MM.1S (cell line): ENCODE data around the gene STX10.

Experiments used
- DNase-seq: peaks from one replicate; pipeline ENCODE4 v3.0.0-alpha.2; 2015
- H2AFZ ChIP-seq: fragments of 300-600 bp; sonication (generic); 2 replicates; pipeline ENCODE4 v1.6.0; 2016; ENCODE audit warnings: antibody characterized with exemption, low read length
- H3F3A ChIP-seq: fragments of 300-600 bp; sonication (generic); 2 replicates; pipeline ENCODE4 v1.6.1; 2016; ENCODE audit warnings: mild to moderate bottlenecking, antibody characterized with exemption, low read length, moderate library complexity, mixed read lengths; ENCODE audit not compliant: insufficient read depth
- H3K27ac ChIP-seq: fragments of 300-600 bp; sonication (generic); 2 replicates; pipeline ENCODE4 v1.5.1; 2016; ENCODE audit warnings: mild to moderate bottlenecking, low read length
- H3K27me3 ChIP-seq: fragments of 300-600 bp; sonication (generic); replicated peaks from 2 replicates; pipeline ENCODE4 v1.6.0; 2016; ENCODE audit warnings: low read length; ENCODE audit not compliant: insufficient read depth
- H3K36me3 ChIP-seq: fragments of 300-600 bp; sonication (generic); replicated peaks from 2 replicates; pipeline ENCODE4 v1.6.1; 2016; ENCODE audit warnings: mild to moderate bottlenecking, low read length, mixed read lengths; ENCODE audit not compliant: insufficient read depth
- H3K4me1 ChIP-seq: fragments of 300-600 bp; sonication (generic); 2 replicates; pipeline ENCODE4 v1.6.1; 2016; ENCODE audit warnings: low read length, mixed read lengths
- H3K4me2 ChIP-seq: fragments of 300-600 bp; sonication (generic); 2 replicates; pipeline ENCODE4 v1.6.0; 2016; ENCODE audit warnings: low read depth, low read length
- H3K4me3 ChIP-seq: fragments of 300-600 bp; sonication (generic); 2 replicates; pipeline ENCODE4 v1.5.1; 2016; ENCODE audit warnings: low read length, mixed read lengths
- H3K79me2 ChIP-seq: fragments of 300-600 bp; sonication (generic); 2 replicates; pipeline ENCODE4 v1.6.1; 2016; ENCODE audit warnings: mixed run types, low read length, mixed read lengths
- H3K9ac ChIP-seq: fragments of 300-600 bp; sonication (generic); 2 replicates; pipeline ENCODE4 v1.6.1; 2016; ENCODE audit warnings: low read length, mixed read lengths
- H3K9me2 ChIP-seq: fragments of 300-600 bp; sonication (generic); replicated peaks from 2 replicates; pipeline ENCODE4 v1.6.1; 2016; ENCODE audit warnings: mild to moderate bottlenecking, low read length, mixed read lengths; ENCODE audit not compliant: insufficient read depth
- H3K9me3 ChIP-seq: fragments of 300-600 bp; sonication (generic); replicated peaks from 2 replicates; pipeline ENCODE4 v1.6.1; 2016; ENCODE audit warnings: mild to moderate bottlenecking, low read length, mixed read lengths; ENCODE audit not compliant: insufficient read depth
- H4K20me1 ChIP-seq: fragments of 300-600 bp; sonication (generic); 2 replicates; pipeline ENCODE4 v1.6.1; 2016; ENCODE audit warnings: mild to moderate bottlenecking, low read length, moderate library complexity, mixed read lengths; ENCODE audit not compliant: insufficient read depth
- CTCF ChIP-seq: fragments of 300-600 bp; sonication (generic); IDR thresholded peaks from 2 replicates; pipeline ENCODE4 v1.5.1; 2016; ENCODE audit warnings: antibody characterized with exemption, low read length, mixed read lengths
- EZH2 ChIP-seq: fragments of 300-600 bp; sonication (generic); optimal IDR thresholded peaks from 2 replicates; pipeline ENCODE3; 2017; ENCODE audit warnings: low read depth, mild to moderate bottlenecking, antibody characterized with exemption, low read length, mixed read lengths
- EZH2phosphoT487 ChIP-seq: fragments of 300-600 bp; sonication (generic); IDR thresholded peaks from 2 replicates; pipeline ENCODE4 v1.6.1; 2018; ENCODE audit warnings: antibody characterized with exemption, low read length

The STX10 gene

GRCh38 chr19:13103581-13104359, 46.4 kb downstream of the STX10 start:
- DNase-seq = no peak
- H3K27ac ChIP-seq = peak overlapping the region; percentile 54; the same call in 1 of the 2 replicates
- peaks cover 4% of the 10 kb centered on the region for H3K27me3 ChIP-seq
- H2AFZ ChIP-seq = peak overlapping the region; percentile 87
- peak overlapping the region; percentile 50; the same call in 1 of the 2 replicates for H3K9ac ChIP-seq
- peak overlapping the region; percentile 95 for H3K4me2 ChIP-seq
- peak overlapping the region; percentile 67 for H3K4me3 ChIP-seq
- H3K9me3 ChIP-seq = no peaks in the 10 kb centered on the region
- no peaks in the 10 kb centered on the region for H3K36me3 ChIP-seq
- H3K9me2 ChIP-seq = no peaks in the 10 kb centered on the region
- H3K4me1 ChIP-seq = peaks cover 26% of the 10 kb centered on the region
- no peak for TF ChIP-seq EZH2
- TF ChIP-seq EZH2phosphoT487 = no peak
- no peak for TF ChIP-seq CTCF
- no peaks in the 10 kb centered on the region for H4K20me1 ChIP-seq
- H3K79me2 ChIP-seq = peaks cover 5% of the 10 kb centered on the region
- peaks cover 20% of the 10 kb centered on the region for H3F3A ChIP-seq

GRCh38 chr19:13102666-13103580, 47.3 kb downstream of the STX10 start, which contains the start of gene LYL1:
Gene LYL1, minus strand, starts transcription at chr19:13102858. Its CDS starts 1,687 bp downstream, at chr19:13101171.
- peak within 1 kb of the TSS; percentile 87 for H2AFZ ChIP-seq
- H4K20me1 ChIP-seq = no peaks in the 10 kb centered on the region
- no peaks in the 10 kb centered on the region for H3K9me2 ChIP-seq
- H3K27me3 ChIP-seq = peaks cover 11% of the 10 kb centered on the region
- peak within 1 kb of the TSS; percentile 54; the same call in 1 of the 2 replicates for H3K27ac ChIP-seq
- peak within 1 kb of the TSS; percentile 56 for H3K9ac ChIP-seq
- peak within 1 kb of the TSS; percentile 95 for H3K4me2 ChIP-seq
- H3K79me2 ChIP-seq = peaks cover 5% of the 10 kb centered on the region
- peak; percentile 56 for DNase-seq
- peak within 1 kb of the TSS; percentile 67 for H3K4me3 ChIP-seq
- no peaks in the 10 kb centered on the region for H3K9me3 ChIP-seq
- TF ChIP-seq CTCF = no peak
- peaks cover 28% of the 10 kb centered on the region for H3K4me1 ChIP-seq
- peaks cover 20% of the 10 kb centered on the region for H3F3A ChIP-seq
- H3K36me3 ChIP-seq = no peaks in the 10 kb centered on the region

GRCh38 chr19:13102416-13102665, 47.8 kb downstream of the STX10 start:
- Histone ChIP-seq H3F3A (peaks cover 20% of the 10 kb centered on the region), H3K36me3 (no peaks in the 10 kb centered on the region), H3K27ac (peak overlapping the region; percentile 54; the same call in 1 of the 2 replicates), H3K27me3 (peaks cover 17% of the 10 kb centered on the region), H2AFZ (peak overlapping the region; percentile 87), H3K4me3 (peak overlapping the region; percentile 67), H3K9me2 (no peaks in the 10 kb centered on the region), H3K4me1 (peaks cover 28% of the 10 kb centered on the region), H3K4me2 (peak overlapping the region; percentile 95), H3K9me3 (no peaks in the 10 kb centered on the region), H4K20me1 (no peaks in the 10 kb centered on the region), H3K79me2 (peaks cover 5% of the 10 kb centered on the region), H3K9ac (peak overlapping the region; percentile 56)
- no peak for DNase-seq
- TF ChIP-seq CTCF (no peak), EZH2 (no peak), EZH2phosphoT487 (no peak)
